ACHN (cell line): ENCODE results near the gene DPH3.

Experiments
- DNase-seq: peaks from one replicate; pipeline ENCODE4 v3.0.0-alpha.2; 2015
- in situ Hi-C: cut with HindIII; loops from 2 replicates; pipeline ENCODE4 v1.10.0; 2017; ENCODE audit warnings: low sequenced_read_pairs, low pct_ligation_motif_present, low pct_unique_long_range_greater_than_20kb

Gene DPH3

DNA sequence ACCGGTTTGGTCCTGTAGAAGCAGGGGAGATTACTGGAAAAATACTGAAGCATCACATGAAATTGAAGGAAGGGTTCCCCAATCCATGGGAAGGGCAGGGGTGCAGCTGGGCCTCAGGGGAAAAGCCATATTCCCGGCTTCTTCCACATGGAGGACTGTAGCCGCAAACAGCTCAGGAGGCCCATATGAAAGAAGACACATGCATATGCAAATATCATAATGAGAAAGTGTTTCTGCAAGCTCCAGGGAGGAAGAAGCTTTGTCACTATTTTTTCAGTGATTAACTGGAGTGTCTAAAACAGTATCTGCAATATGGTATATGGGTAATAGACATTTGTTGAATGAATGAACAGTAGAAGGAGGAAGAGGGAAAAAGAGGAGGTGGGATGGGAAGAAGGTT, 19.1 kb downstream of the DPH3 start:
- no peak for DNase-seq
- in situ Hi-C loops = no loop called here

DNA sequence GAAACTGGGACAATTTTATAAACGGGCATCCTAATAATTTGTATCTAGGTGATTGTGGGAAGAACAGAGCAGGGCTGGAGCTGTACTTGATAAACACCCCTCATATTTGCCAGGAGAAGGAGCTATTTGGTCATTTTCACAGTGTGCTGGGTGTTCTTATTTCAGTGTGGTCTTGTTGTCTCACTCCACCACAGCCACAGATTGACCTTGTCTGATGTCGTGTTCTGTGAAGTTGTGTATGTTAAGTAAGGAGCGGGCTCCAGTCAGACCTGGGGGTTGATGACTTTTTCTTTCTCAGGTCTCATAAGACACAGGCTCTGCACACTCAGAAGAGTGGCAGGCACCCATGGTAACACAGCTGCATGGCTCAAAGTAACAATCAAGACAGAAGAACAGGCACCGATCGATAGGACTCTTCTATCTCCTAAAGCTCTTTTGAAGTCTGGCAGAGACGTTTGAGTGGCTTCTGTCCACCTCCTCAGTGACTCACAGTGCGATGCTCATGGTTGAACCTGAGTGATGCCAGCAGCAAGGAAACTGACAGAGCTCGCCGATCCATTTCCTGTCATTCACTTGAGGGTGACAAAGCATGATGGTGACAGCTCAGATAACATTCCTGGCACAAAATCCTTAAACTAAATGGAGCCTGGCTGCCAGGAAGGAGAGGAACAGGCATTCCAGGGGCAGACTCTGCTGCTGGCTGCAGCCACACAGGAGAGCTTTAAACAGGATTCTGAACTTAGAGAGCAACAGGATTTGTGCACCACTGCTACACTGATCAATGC, 20.8 kb downstream of the DPH3 start:
- in situ Hi-C loops = no loop called here
- DNase-seq = peak; percentile 5

DNA sequence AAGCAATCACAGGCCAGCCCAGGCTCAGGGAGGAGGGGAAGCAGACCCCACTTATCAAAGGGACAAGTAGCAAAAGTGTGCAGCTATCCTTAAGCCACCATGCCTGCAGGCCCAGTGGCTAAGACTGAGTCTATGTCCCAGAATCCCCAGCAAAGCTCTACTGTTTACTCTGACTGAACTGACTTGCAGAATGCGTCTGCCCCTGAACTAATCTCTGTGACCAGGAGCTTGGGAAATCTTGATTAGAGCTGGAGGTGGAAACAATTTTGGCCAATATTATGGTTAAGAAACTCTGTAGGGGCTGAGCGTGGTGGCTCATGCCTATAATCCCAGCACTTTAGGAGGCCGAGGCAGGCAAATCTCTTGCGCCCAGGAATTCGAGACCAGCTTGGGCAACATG, 22.6 kb downstream of the DPH3 start:
- in situ Hi-C loops = no loop called here
- DNase-seq = no peak

DNA sequence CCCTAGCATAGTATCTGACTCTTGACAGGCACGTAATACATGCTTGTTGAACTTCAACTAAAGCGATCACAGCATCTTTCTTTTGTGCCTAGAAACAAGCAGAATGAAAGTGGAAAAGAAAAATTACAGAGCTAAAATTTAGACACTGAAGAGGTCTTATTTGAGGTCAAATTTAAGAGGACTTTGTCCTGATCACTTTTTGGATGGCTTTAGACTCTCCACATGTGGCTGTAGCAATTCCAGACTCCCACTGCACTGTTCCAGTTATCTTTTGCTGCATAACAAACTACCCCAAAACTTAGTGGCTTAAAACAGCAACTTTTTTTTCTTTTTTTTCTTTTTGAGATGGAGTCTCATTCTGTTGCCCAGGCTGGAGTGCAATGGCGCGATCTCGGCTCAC, 23.5 kb downstream of the DPH3 start:
- no peak for DNase-seq
- in situ Hi-C loops = no loop called here

- in situ Hi-C loops = no loop called here
- DNase-seq = peak; percentile 13
These were observed 24.3 kb downstream of the DPH3 start for GRCh38 chr3:16240229-16241023.

DNA sequence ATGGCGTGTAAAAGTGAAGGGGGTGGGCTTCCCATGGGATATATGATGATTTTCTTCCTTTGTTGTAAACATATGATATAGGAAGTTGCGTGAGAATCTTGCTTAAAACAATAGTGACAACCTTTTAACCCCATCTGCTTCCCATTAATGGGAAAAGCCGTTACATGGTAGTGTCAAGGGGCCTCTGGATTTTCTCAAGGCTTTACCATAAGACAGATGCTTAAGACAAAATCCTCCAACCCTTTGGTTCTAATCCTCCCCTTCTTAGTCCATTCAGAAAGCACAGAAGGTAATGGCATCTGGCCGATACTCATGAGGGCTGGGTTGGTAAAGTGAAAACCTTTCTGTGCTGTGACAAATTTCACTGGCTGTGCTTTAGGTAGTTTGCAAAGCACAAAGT, 25.0 kb downstream of the DPH3 start:
- DNase-seq = no peak
- in situ Hi-C loops = no loop called here

DNA sequence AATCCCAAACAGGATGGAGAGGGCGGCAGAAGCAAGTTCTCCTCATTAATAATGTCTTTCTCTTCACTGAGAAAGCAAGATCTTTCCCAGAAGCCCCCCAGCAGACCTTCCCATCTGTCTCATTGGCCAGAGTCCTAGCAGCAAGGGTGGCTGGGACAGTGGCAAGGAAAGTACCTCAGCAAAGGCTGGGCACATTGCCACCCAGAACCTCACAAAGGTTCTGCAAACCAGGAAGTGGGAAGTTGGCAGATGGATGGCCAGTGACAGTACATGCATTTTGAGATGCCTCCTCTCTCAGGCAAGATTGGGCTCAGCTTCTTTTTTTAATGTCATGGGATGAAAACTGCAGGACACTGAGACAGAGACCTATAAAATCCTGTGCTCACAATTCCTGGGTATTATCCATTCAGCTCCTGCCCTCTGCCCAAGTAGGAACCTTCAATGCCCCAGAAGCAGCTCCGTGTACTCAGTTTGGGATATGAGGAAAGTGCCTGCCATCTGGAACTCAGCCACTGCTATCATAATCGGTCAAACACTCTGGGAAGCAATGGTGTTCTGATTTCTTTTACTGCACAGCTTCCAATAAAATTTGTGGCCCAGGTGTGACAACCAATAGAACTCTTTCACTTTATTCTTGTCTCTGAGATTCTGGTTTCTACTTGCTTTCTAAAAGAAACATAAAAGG, 25.5 kb downstream of the DPH3 start:
- no peak for DNase-seq
- in situ Hi-C loops = no loop called here

DNA sequence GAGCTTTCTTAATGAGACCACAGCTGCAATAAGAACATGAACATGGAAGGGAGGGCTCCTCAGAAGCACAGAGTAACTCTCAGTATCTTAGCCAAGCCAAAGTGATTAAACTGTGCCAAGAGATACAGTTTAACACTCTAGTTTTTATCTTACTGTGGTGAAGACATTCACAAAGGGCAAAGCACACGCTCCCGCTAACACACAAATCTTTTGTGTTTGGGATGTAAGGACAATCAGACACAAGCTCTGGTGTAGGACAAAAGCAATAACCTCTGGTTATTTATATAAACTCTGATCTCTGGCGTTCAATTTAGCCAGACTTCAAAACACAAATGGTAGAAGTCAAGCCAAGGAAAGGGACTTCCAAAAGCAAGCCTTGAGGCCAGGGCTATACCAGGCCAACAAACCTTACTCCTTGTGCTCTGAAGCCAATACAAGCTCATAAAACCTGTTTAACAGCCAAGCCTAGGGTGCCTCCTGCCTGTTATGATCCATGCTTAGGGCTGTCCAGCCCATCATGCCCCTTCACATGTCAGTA, 27.8 kb downstream of the DPH3 start:
- no peak for DNase-seq
- in situ Hi-C loops = no loop called here

DNA sequence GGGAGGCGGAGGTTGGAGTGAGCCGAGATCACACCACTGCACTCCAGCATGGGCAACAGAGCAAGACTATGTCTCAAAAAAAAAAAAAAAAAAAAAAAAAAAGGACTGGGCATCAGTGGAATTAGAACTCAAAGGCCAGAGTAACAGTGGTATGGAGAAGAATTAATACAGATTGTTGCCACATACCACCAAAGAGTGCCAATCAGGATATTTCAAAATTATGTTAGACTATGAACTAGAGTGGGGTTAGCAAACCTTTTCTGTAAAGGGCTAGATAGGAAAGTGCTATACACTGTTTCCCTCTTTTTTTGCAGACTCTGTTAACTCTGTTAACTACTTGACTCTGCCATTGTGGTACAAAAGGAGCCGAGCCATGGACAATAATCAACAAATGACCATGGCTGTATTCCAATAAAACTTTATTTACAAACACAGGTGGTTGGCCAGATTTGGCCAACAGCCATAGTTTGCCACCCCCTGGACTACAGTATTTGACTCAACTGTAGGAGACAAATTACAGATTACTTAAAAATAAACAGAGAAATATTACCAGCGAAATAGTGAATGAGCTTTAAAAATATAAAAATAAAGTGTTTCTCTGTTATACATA, 28.6 kb downstream of the DPH3 start:
- in situ Hi-C loops = no loop called here
- DNase-seq = no peak

GRCh38 chr3:16234281-16234680, 30.5 kb downstream of the DPH3 start:
- in situ Hi-C loops = no loop called here
- no peak for DNase-seq

DNA sequence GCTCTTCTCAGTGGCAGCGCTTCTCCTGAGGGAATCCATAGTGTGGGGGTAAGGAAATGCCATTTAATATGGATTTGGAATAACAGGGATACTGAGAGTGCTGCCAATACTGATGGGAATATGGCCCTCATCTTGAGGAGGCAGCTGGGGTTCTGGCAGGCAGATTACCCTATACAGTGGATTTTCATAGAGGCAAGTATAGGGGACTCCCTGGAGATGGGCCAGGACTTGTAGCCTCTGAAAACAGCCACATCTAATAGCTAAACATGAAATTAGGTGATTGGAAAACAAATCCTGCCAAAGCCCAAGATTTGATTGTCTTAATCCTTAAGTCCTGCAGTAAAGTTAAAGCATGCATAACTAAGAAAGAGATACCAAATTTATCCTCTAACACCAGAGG, 30.9 kb downstream of the DPH3 start:
- in situ Hi-C loops = no loop called here
- DNase-seq = no peak

GRCh38 chr3:16231983-16232382, 32.8 kb downstream of the DPH3 start:
- no peak for DNase-seq
- in situ Hi-C loops = no loop called here

GRCh38 chr3:16229681-16230080, 35.1 kb downstream of the DPH3 start:
- in situ Hi-C loops = no loop called here
- no peak for DNase-seq

DNA sequence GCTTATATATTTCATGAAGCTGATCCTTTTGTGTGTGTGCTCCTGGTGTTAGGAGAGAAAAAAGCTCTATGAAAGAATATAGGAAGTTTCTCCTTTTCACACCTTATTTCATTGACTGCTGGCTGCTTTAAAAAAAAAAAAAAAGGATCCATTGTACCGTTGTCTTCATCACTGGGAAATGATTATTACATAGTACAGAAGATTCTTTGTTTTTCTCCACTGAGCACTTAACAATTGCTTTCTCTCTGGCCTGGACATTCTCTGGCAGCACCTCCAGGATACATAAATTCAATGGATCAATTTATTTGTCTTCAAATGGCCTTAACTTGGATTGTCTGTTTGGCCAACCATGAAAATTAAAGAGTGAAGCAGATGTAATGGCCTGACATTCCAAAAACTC, 37.2 kb downstream of the DPH3 start:
- no peak for DNase-seq
- in situ Hi-C loops = no loop called here

DNA sequence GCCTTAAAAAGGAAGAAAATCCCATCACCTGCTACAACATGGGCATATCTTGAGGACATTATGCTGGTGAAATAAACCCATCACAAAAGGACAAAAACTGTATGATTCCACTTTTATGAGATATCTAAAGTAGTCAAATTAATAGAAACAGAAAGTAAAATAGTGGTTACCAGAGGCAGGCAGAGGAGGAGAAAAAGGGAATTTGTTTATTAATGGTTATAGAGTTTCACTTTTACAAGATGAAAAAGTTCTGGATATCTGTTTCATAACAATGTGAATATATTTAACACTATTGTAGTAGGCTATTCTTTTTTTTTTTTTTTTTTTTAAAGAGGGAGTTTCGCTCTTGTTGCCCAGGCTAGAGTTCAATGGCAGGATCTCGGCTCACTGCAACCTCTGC, 40.4 kb downstream of the DPH3 start:
- in situ Hi-C loops = no loop called here
- no peak for DNase-seq

GRCh38 chr3:16222547-16222946, 42.2 kb downstream of the DPH3 start:
- in situ Hi-C loops = no loop called here
- DNase-seq = no peak

DNA sequence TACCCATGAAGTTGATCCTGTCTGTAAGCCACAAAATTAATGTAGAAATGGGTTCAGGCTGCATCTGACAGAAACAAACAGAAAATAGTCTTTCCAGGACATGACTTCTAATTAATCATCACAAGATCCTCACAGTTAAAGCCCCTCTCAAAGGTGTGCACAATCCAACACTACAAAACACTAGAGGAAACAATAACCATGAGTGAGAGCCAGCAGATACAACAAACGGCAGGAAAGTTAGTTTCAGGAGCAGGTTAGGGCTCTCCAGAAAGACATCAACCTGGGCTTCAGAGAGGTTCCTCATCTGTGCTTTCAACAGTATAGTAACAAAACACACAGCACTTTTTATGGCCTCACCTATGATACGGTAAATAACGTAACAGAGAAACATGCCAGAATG, 42.8 kb downstream of the DPH3 start:
- no peak for DNase-seq
- in situ Hi-C loops = no loop called here

DNA sequence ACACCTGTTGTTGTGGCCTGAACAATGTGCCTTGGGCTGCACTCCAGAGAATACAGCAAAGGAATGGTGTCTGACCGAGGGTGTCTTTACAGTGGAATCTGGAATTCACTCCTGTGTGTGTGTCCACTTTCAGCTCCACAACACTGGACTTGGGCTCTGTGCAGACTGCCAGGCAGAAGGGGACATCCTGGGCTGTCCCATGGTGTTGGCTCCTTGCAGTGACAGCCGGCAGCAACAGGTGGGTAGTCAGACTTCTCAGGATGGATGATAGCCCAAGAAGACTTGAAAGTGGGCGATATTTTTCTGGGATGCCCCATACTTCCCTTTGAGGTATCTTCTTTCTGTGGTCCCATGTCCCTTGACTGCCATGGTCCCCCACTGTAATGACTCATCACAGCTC, 45.0 kb downstream of the DPH3 start:
- no peak for DNase-seq
- in situ Hi-C loops = no loop called here

GRCh38 chr3:16216373-16216935, 48.3 kb downstream of the DPH3 start:
- in situ Hi-C loops = no loop called here
- DNase-seq = no peak
